H1 (cell line): ENCODE data around the gene C1orf50. TPM values are rescaled to one million over a fixed set of nuclear protein-coding genes. Genes with fewer than 3 reads are reported as not detected.

Experiments
- CBX5 ChIP-seq: fragments of 300-800, 300-1000 bp; sonication (generic); IDR thresholded peaks from 2 replicates; pipeline ENCODE4 v1.7.1; 2016; ENCODE audit warnings: antibody characterized with exemption, low read length, low read depth
- CREB1 ChIP-seq: IDR thresholded peaks from 2 replicates; pipeline ENCODE4 v1.6.1; 2012; ENCODE audit warnings: inconsistent platforms
- E2F6 ChIP-seq: IDR thresholded peaks from 2 replicates; pipeline ENCODE4 v1.6.1; 2012; ENCODE audit warnings: inconsistent platforms
- HDAC6 ChIP-seq: IDR thresholded peaks from one replicate; pipeline ENCODE4 v1.7.1; 2012; ENCODE audit warnings: low read depth, mild to moderate bottlenecking, inconsistent platforms, low read length, moderate library complexity
- RFX5 ChIP-seq: IDR thresholded peaks from 2 replicates; pipeline ENCODE4 v1.6.1; 2011; ENCODE audit warnings: low read depth, low read length, improper control_type of control experiment, borderline replicate concordance
- RXRA ChIP-seq: IDR thresholded peaks from 2 replicates; pipeline ENCODE4 v1.6.1; 2011; ENCODE audit warnings: low read depth, mild to moderate bottlenecking, low read length, moderate library complexity; ENCODE audit not compliant: insufficient read depth
- SP4 ChIP-seq: IDR thresholded peaks from 2 replicates; pipeline ENCODE4 v1.6.1; 2012; ENCODE audit warnings: low read length, inconsistent platforms
- polyA plus RNA-seq, 7 experiments: library from polyadenylated mRNA; depleted of rRNA in 3 of 7; stranded (reverse) in 5 of 7; unstranded in 2 of 7; fragments of >200 nt in 5 of 7; fragments of 200-250 nt in 2 of 7; gene quantifications; 1 replicate in 5 of 7; 2 replicates in 1 of 7; 4 replicates in 1 of 7; pipeline versions ENCODE4 v1.2.1 to v1.2.3, GENCODE V29; 2011 to 2013; ENCODE audit warnings: missing spikeins in 2 of 7, mixed read lengths in 2 of 7
- total RNA-seq: library from RNA; stranded (reverse); fragmentation: NEBNext Ultra II Directional; extraction: Animal tissue kit (Norgen Biotek cat#: 25700); gene quantifications from 2 replicates; pipeline ENCODE4 v1.2.1, GENCODE V29; 2021

The C1orf50 gene
- total and polyA plus RNA-seq, 2 of the 8 experiments (the other 6 are each of a cell fraction or from before 2014, with no cell fraction given): 3.2 to 7.1 TPM

GRCh38 chr1:42732126-42732680 is 34.8 kb upstream of the C1orf50 start (continued):
- TF ChIP-seq E2F6 (no peak), SP4 (no peak), RXRA (no peak), CBX5 (no peak), HDAC6 (no peak), CREB1 (no peak), RFX5 (no peak)
